IMR-90 (cell line): Measurements from ENCODE around the gene PTGES2. TPM values are rescaled to one million over a fixed set of nuclear protein-coding genes. Genes with fewer than 3 reads are reported as not detected.

Experiments used
- ATAC-seq: fragments of 200-7000 bp; cut with Tn5 transposase; 2 replicates; pipeline ENCODE4 v1.9.1; 2020; ENCODE audit warnings: low read depth, mild to moderate bottlenecking, moderate library complexity
- BruUV-seq: library from RNA; stranded (reverse); fragments of 400-500 nt; replicated peaks from 2 replicates; lab custom pipeline; 2021; lab: Mats Ljungman, UMichigan
- CTCF ChIA-PET: fragments of 300-600 bp; formaldehyde crosslinking; extraction: SDS; loops from one replicate; lab custom pipeline; 2021; ENCODE audit warnings: antibody characterized with exemption; lab: Yijun Ruan, JAX
- POLR2A ChIA-PET: fragments of 300-600 bp; sonication (Branson Sonifier 250); formaldehyde crosslinking; loops from one replicate; lab custom pipeline; 2022; ENCODE audit warnings: antibody characterized with exemption; ENCODE audit not compliant: unreplicated experiment; lab: Charles Lee
- DNase-seq: peaks from one replicate; pipeline ENCODE4 v3.0.0; 2013
- H2AFZ ChIP-seq: replicated peaks from 2 replicates; pipeline ENCODE3; 2013; ENCODE audit warnings: low read length, mild to moderate bottlenecking; ENCODE audit not compliant: poor library complexity
- H2AK5ac ChIP-seq: 2 replicates; pipeline ENCODE4 v1.6.1; 2013; ENCODE audit warnings: low read depth, low read length, inconsistent platforms
- H2AK9ac ChIP-seq: replicated peaks from 2 replicates; pipeline ENCODE3; 2013; ENCODE audit warnings: mild to moderate bottlenecking, low read depth, low read length, moderate library complexity; ENCODE audit not compliant: poor library complexity
- H2BK120ac ChIP-seq: 2 replicates; pipeline ENCODE4 v1.6.1; 2013; ENCODE audit warnings: low read depth, low read length, inconsistent platforms
- H2BK15ac ChIP-seq: 3 replicates; pipeline ENCODE4 v1.6.1; 2013; ENCODE audit warnings: low read depth, low read length, inconsistent platforms
- H2BK20ac ChIP-seq: 2 replicates; pipeline ENCODE4 v1.6.1; 2013; ENCODE audit warnings: low read depth, mild to moderate bottlenecking, inconsistent platforms, low read length, moderate library complexity
- H2BK5ac ChIP-seq: 2 replicates; pipeline ENCODE4 v1.6.1; 2013; ENCODE audit warnings: mild to moderate bottlenecking, low read depth, low read length, inconsistent platforms; ENCODE audit not compliant: poor library complexity, severe bottlenecking
- H3K14ac ChIP-seq: replicated peaks from 2 replicates; pipeline ENCODE4 v1.6.1; 2013; ENCODE audit warnings: low read depth, low read length, inconsistent platforms
- H3K18ac ChIP-seq: 2 replicates; pipeline ENCODE4 v1.6.1; 2013; ENCODE audit warnings: low read depth, low read length, control low read depth
- H3K23ac ChIP-seq: 2 replicates; pipeline ENCODE4 v1.6.1; 2013; ENCODE audit warnings: low read depth, low read length, inconsistent platforms
- H3K27ac ChIP-seq: 2 replicates; pipeline ENCODE4 v1.5.1; 2013; ENCODE audit warnings: mild to moderate bottlenecking, control low read depth, low read length; ENCODE audit not compliant: insufficient read depth
- H3K27me3 ChIP-seq: 2 replicates; pipeline ENCODE4 v1.6.1; 2013; ENCODE audit warnings: low read length; ENCODE audit not compliant: control insufficient read depth, insufficient read depth
- H3K36me3 ChIP-seq: 2 replicates; pipeline ENCODE4 v1.6.1; 2013; ENCODE audit warnings: low read length, mixed read lengths; ENCODE audit not compliant: control insufficient read depth, insufficient read depth
- H3K4ac ChIP-seq: 2 replicates; pipeline ENCODE4 v1.6.1; 2013; ENCODE audit warnings: low read depth, low read length, inconsistent platforms
- H3K4me1 ChIP-seq: 2 replicates; pipeline ENCODE4 v1.6.1; 2013; ENCODE audit warnings: low read length, mixed read lengths; ENCODE audit not compliant: control insufficient read depth, insufficient read depth
- H3K4me2 ChIP-seq: 2 replicates; pipeline ENCODE4 v1.6.1; 2013; ENCODE audit warnings: low read depth, mild to moderate bottlenecking, control low read depth, low read length, moderate library complexity
- H3K4me3 ChIP-seq: 2 replicates; pipeline ENCODE4 v1.5.1; 2013; ENCODE audit warnings: low read depth, mild to moderate bottlenecking, control low read depth, low read length, moderate library complexity; ENCODE audit not compliant: insufficient read depth
- H3K56ac ChIP-seq: 2 replicates; pipeline ENCODE4 v1.6.1; 2013; ENCODE audit warnings: low read length, inconsistent platforms; ENCODE audit not compliant: insufficient read depth; ENCODE audit errors: extremely low read depth
- H3K79me1 ChIP-seq, 2 experiments: 2 replicates each; pipeline ENCODE4 v1.6.1; 2013; ENCODE audit warnings: low read length in 2 of 2, inconsistent platforms in 1 of 2, low read depth in 1 of 2
- H3K9ac ChIP-seq: 2 replicates; pipeline ENCODE4 v1.6.1; 2013; ENCODE audit warnings: low read depth, low read length, control low read depth
- H3K9me1 ChIP-seq: 2 replicates; pipeline ENCODE4 v1.6.1; 2013; ENCODE audit warnings: low read length, inconsistent platforms; ENCODE audit not compliant: insufficient read depth
- H3K9me3 ChIP-seq: 2 replicates; pipeline ENCODE4 v1.6.1; 2013; ENCODE audit warnings: low read length; ENCODE audit not compliant: control insufficient read depth, insufficient read depth
- H4K20me1 ChIP-seq: 2 replicates; pipeline ENCODE4 v1.6.1; 2013; ENCODE audit warnings: low read length, inconsistent platforms; ENCODE audit not compliant: insufficient read depth
- H4K5ac ChIP-seq: 2 replicates; pipeline ENCODE4 v1.6.1; 2013; ENCODE audit warnings: mild to moderate bottlenecking, low read depth, low read length, control low read depth
- H4K8ac ChIP-seq, 2 experiments: 2 replicates each; pipeline ENCODE4 v1.6.1; 2013; ENCODE audit warnings: low read depth in 2 of 2, low read length in 2 of 2, control low read depth in 1 of 2, inconsistent platforms in 1 of 2
- H4K91ac ChIP-seq: 2 replicates; pipeline ENCODE4 v1.6.1; 2013; ENCODE audit warnings: low read depth, low read length, inconsistent platforms; ENCODE audit not compliant: insufficient read depth
- BHLHE40 ChIP-seq: fragments of 150-350 bp; IDR thresholded peaks from 2 replicates; pipeline ENCODE4 v1.6.1; 2016; ENCODE audit warnings: mild to moderate bottlenecking, low read depth, low read length
- CEBPB ChIP-seq: IDR thresholded peaks from 2 replicates; pipeline ENCODE4 v1.6.1; 2012; ENCODE audit warnings: low read depth, low read length, improper control_type of control experiment
- CHD1 ChIP-seq: IDR thresholded peaks from 2 replicates; pipeline ENCODE4 v1.6.1; 2012; ENCODE audit warnings: low read depth, low read length, improper control_type of control experiment
- MAZ ChIP-seq: IDR thresholded peaks from 2 replicates; pipeline ENCODE4 v1.6.1; 2012; ENCODE audit warnings: low read depth, mild to moderate bottlenecking, low read length, improper control_type of control experiment, moderate library complexity, borderline replicate concordance
- MXI1 ChIP-seq: IDR thresholded peaks from 2 replicates; pipeline ENCODE4 v1.6.1; 2012; ENCODE audit warnings: low read depth, mild to moderate bottlenecking, low read length, moderate library complexity, borderline replicate concordance
- NFE2L2 ChIP-seq: fragments of 150-350 bp; IDR thresholded peaks from 2 replicates; pipeline ENCODE4 v1.6.1; 2016; ENCODE audit warnings: low read depth, mild to moderate bottlenecking, low read length
- POLR2A ChIP-seq: IDR thresholded peaks from 2 replicates; pipeline ENCODE4 v1.6.1; 2012; ENCODE audit warnings: mild to moderate bottlenecking, low read depth, low read length
- RAD21 ChIP-seq: IDR thresholded peaks from 2 replicates; pipeline ENCODE4 v1.6.1; 2012; ENCODE audit warnings: low read length, improper control_type of control experiment
- RCOR1 ChIP-seq: IDR thresholded peaks from 2 replicates; pipeline ENCODE4 v1.6.1; 2012; ENCODE audit warnings: mild to moderate bottlenecking, low read length, improper control_type of control experiment; ENCODE audit not compliant: insufficient replicate concordance
- RFX5 ChIP-seq: IDR thresholded peaks from 2 replicates; pipeline ENCODE4 v1.8.0; 2012; ENCODE audit warnings: low read depth, mild to moderate bottlenecking, low read length, moderate library complexity
- SMC3 ChIP-seq: fragments of 150-350 bp; IDR thresholded peaks from 2 replicates; pipeline ENCODE4 v1.6.1; 2016; ENCODE audit warnings: low read depth, mild to moderate bottlenecking, antibody characterized with exemption, low read length, moderate library complexity
- WGBS, 2 experiments: methylation state at CpG; one replicate each; pipeline versions ENCODE4 v1.1.5 to v1.1.7; 2013; ENCODE audit warnings: missing lambda C conversion rate in 2 of 2; ENCODE audit not compliant: insufficient read length in 1 of 2; ENCODE audit errors: extremely low coverage in 2 of 2; 5-methylcytosine and 5-hydroxymethylcytosine counted together
- dilution Hi-C: fragments of 300-500 bp; cut with HindIII; formaldehyde crosslinking; loops from one replicate; pipeline ENCODE4 v1.14.3; 2018; ENCODE audit warnings: low sequenced_read_pairs; ENCODE audit not compliant: unreplicated experiment
- in situ Hi-C: fragments of 300-500 bp; cut with MboI; formaldehyde crosslinking; loops from 3 replicates; pipeline ENCODE4 v1.14.3; 2019; ENCODE audit warnings: low sequenced_read_pairs, inconsistent platforms, mixed read lengths
- intact Hi-C: fragments of 100-400 bp; cut with micrococcal nuclease; formaldehyde crosslinking; loops from 2 replicates; pipeline ENCODE4 v1.10.0; 2022
- polyA plus RNA-seq, 3 experiments: library from polyadenylated mRNA; depleted of rRNA; stranded (reverse); fragments of >200 nt; gene quantifications; 2 replicates each; pipeline ENCODE4 v1.2.3, GENCODE V29; 2012; ENCODE audit warnings: low replicate concordance in 1 of 3
- total RNA-seq: library from RNA; depleted of rRNA; stranded (reverse); fragments of >200 nt; gene quantifications from 2 replicates; pipeline ENCODE4 v1.2.3, GENCODE V29; 2012
- TF ChIP-seq, protein P1 (sequence below): conservative IDR thresholded peaks from 2 replicates; pipeline ENCODE4 v1.5.1; 2012; ENCODE audit warnings: mild to moderate bottlenecking, low read depth, low read length, improper control_type of control experiment
- TF ChIP-seq, protein P2 (sequence below): fragments of 150-350 bp; IDR thresholded peaks from 2 replicates; pipeline ENCODE4 v1.6.1; 2016; ENCODE audit warnings: low read depth, mild to moderate bottlenecking, low read length, moderate library complexity, borderline replicate concordance
- TF ChIP-seq, protein P3 (sequence below): fragments of 150-350 bp; IDR thresholded peaks from 2 replicates; pipeline ENCODE4 v1.6.1; 2017; ENCODE audit warnings: mild to moderate bottlenecking, antibody characterized with exemption, low read length, low read depth

The PTGES2 gene
- total and polyA plus RNA-seq, 2 of the 4 experiments (the other 2 are of a cell fraction): 100 to 107 TPM

DNA sequence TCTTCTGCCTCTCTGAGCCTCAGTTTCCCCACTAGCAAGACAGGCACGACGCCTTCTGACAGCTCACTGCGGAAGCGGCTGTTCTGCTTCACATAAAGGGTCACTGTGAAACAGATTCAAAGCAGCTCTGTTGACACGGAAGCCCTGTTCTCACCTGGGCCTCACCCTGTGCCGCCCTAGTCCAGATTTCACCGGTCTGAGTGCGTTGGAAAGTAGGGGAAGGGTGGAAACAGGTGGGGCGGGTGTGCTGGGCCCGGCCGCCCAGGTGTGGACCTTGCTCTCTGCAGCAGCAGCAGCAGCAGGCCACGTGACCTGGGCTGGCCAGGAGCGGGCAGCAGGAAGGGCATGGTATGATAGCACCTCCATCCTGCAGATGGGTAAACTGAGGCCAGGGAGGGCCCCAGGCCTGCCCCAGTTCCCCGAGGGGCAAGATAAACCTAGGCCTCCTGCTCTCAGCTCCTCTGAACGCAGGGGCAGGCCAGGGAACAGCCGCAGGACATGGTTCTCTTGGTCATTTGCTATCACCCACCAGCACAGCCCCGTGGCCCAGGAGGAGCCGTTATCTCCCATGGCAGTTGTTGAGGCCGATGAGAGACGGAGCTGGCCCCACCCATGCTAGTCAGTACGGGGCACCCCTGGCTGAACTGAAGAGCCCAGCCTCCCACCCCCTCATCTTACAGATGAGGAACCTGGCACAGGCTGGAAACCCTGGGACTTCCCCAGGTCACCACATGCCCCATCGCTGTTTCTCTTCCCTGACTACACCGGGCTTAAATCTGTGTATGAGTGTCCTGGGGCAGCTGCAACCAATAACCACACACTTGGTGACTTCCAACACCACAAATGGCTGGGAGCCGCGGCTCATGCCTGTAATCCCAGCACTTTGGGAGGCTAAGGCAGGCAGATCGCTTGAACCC lies 12.1 kb downstream of the PTGES2 start:
- CTCF ChIA-PET: no interaction called here
- Histone ChIP-seq H3K27me3 (no peaks in the 10 kb centered on the region), H3K9me1 (no peaks in the 10 kb centered on the region)
- TF ChIP-seq MXI1: no peak
- no peak for TF ChIP-seq MAZ
- no peak for TF ChIP-seq SMC3
- TF ChIP-seq BHLHE40: no peak
- TF ChIP-seq POLR2A: no peak
- TF ChIP-seq RCOR1: no peak
- TF ChIP-seq, protein P1, sequence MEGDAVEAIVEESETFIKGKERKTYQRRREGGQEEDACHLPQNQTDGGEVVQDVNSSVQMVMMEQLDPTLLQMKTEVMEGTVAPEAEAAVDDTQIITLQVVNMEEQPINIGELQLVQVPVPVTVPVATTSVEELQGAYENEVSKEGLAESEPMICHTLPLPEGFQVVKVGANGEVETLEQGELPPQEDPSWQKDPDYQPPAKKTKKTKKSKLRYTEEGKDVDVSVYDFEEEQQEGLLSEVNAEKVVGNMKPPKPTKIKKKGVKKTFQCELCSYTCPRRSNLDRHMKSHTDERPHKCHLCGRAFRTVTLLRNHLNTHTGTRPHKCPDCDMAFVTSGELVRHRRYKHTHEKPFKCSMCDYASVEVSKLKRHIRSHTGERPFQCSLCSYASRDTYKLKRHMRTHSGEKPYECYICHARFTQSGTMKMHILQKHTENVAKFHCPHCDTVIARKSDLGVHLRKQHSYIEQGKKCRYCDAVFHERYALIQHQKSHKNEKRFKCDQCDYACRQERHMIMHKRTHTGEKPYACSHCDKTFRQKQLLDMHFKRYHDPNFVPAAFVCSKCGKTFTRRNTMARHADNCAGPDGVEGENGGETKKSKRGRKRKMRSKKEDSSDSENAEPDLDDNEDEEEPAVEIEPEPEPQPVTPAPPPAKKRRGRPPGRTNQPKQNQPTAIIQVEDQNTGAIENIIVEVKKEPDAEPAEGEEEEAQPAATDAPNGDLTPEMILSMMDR: no peak
- no peak for TF ChIP-seq NFE2L2
- TF ChIP-seq, protein P2, sequence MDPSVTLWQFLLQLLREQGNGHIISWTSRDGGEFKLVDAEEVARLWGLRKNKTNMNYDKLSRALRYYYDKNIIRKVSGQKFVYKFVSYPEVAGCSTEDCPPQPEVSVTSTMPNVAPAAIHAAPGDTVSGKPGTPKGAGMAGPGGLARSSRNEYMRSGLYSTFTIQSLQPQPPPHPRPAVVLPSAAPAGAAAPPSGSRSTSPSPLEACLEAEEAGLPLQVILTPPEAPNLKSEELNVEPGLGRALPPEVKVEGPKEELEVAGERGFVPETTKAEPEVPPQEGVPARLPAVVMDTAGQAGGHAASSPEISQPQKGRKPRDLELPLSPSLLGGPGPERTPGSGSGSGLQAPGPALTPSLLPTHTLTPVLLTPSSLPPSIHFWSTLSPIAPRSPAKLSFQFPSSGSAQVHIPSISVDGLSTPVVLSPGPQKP: no peak
- TF ChIP-seq RAD21: no peak
- no peak for TF ChIP-seq CHD1
- no peak for TF ChIP-seq RFX5
- no peak for TF ChIP-seq CEBPB
- TF ChIP-seq, protein P3, sequence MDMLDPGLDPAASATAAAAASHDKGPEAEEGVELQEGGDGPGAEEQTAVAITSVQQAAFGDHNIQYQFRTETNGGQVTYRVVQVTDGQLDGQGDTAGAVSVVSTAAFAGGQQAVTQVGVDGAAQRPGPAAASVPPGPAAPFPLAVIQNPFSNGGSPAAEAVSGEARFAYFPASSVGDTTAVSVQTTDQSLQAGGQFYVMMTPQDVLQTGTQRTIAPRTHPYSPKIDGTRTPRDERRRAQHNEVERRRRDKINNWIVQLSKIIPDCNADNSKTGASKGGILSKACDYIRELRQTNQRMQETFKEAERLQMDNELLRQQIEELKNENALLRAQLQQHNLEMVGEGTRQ: no peak

More for the DNA sequence above, 12.1 kb downstream of the PTGES2 start:
- in situ Hi-C loops: no loop called here
- H3K56ac ChIP-seq: no peak overlapping the region
- no peak overlapping the region for H2BK20ac ChIP-seq
- no peak overlapping the region for H2BK120ac ChIP-seq
- no peaks in the 10 kb centered on the region for H3K79me1 ChIP-seq
- H3K4me1 ChIP-seq: no peaks in the 10 kb centered on the region
- WGBS, 2 experiments: 94% methylated on average over 7 of the region's 26 CpGs; no CpG with 5 or more reads in 1 of the 2 experiments
- no peak overlapping the region for H2AFZ ChIP-seq
- no peak overlapping the region for H3K4me2 ChIP-seq
- POLR2A ChIA-PET: no interaction called here
- no peak overlapping the region for H4K5ac ChIP-seq
- H4K91ac ChIP-seq: no peak overlapping the region
- H2AK5ac ChIP-seq: no peak overlapping the region; the same call in 1 of the 2 replicates
- BruUV-seq: no TSS peak
- intact Hi-C loops: loop anchor here (5.0 kb wide), 1 partner anchor 373 kb away; no protein-coding TSS in a partner anchor
- DNase-seq (no peak), ATAC-seq (no peak)
- H3K4me3 ChIP-seq: no peak overlapping the region
- H3K36me3 ChIP-seq: peaks cover 10% of the 10 kb centered on the region; the same call in 1 of the 2 replicates
- no peak overlapping the region for H3K27ac ChIP-seq
- H2BK5ac ChIP-seq: no peak overlapping the region
- H3K4ac ChIP-seq: no peak overlapping the region
- H3K14ac ChIP-seq: no peak overlapping the region
- H2BK15ac ChIP-seq: no peak overlapping the region
- no peaks in the 10 kb centered on the region for H3K9me3 ChIP-seq
- no peak overlapping the region for H2AK9ac ChIP-seq
- no peak overlapping the region for H3K18ac ChIP-seq
- no peak overlapping the region for H4K8ac ChIP-seq
- H4K20me1 ChIP-seq: no peaks in the 10 kb centered on the region
- no peak overlapping the region for H3K9ac ChIP-seq
- dilution Hi-C loops: no loop called here
- H3K23ac ChIP-seq: no peak overlapping the region
